Muscle of leg (tissue), 11 donors: Measurements from ENCODE around the gene TRIM14. TPM values are rescaled to one million over a fixed set of nuclear protein-coding genes. Genes with fewer than 3 reads are reported as not detected.

Experiments used
- DNase-seq: peaks from one replicate; pipeline ENCODE4 v3.0.0; 2013
- H3K27ac ChIP-seq: one replicate; pipeline ENCODE4 v1.5.1; 2013; ENCODE audit warnings: mild to moderate bottlenecking, low read length, control low read depth
- H3K27me3 ChIP-seq: one replicate; pipeline ENCODE4 v1.6.1; 2013; ENCODE audit warnings: low read length; ENCODE audit not compliant: control insufficient read depth, insufficient read depth
- H3K36me3 ChIP-seq: one replicate; pipeline ENCODE4 v1.6.1; 2013; ENCODE audit warnings: low read length; ENCODE audit not compliant: control insufficient read depth, insufficient read depth
- H3K4me1 ChIP-seq: one replicate; pipeline ENCODE4 v1.6.1; 2013; ENCODE audit warnings: low read length; ENCODE audit not compliant: control insufficient read depth, insufficient read depth
- H3K4me3 ChIP-seq: one replicate; pipeline ENCODE4 v1.5.1; 2013; ENCODE audit warnings: low read length, control low read depth
- H3K9me3 ChIP-seq: replicated peaks from 2 replicates; pipeline ENCODE4 v1.6.1; 2013; ENCODE audit warnings: low read depth, low read length; ENCODE audit not compliant: control insufficient read depth
- WGBS: methylation state at CpG from one replicate; pipeline ENCODE4 v1.1.5; 2013; ENCODE audit warnings: missing lambda C conversion rate; ENCODE audit not compliant: insufficient coverage; 5-methylcytosine and 5-hydroxymethylcytosine counted together
- polyA plus RNA-seq, 8 donors: library from polyadenylated mRNA; unstranded; fragments of 120-200 nt; gene quantifications; one replicate each; pipeline versions ENCODE4 v1.2.1 to v1.2.3, GENCODE V29; 2013; ENCODE audit warnings: inconsistent platforms in 1 of 8, low replicate concordance in 1 of 8; ENCODE audit not compliant: insufficient read length in 8 of 8, insufficient read depth in 1 of 8
- total RNA-seq: library from RNA; stranded (reverse); fragments of 120-200 nt; gene quantifications from one replicate; pipeline ENCODE4 v1.2.4, GENCODE V29; 2013

TRIM14 gene
- total and polyA plus RNA-seq, 9 donors: 0.40 to 3.4 (median 1.1) TPM

DNA sequence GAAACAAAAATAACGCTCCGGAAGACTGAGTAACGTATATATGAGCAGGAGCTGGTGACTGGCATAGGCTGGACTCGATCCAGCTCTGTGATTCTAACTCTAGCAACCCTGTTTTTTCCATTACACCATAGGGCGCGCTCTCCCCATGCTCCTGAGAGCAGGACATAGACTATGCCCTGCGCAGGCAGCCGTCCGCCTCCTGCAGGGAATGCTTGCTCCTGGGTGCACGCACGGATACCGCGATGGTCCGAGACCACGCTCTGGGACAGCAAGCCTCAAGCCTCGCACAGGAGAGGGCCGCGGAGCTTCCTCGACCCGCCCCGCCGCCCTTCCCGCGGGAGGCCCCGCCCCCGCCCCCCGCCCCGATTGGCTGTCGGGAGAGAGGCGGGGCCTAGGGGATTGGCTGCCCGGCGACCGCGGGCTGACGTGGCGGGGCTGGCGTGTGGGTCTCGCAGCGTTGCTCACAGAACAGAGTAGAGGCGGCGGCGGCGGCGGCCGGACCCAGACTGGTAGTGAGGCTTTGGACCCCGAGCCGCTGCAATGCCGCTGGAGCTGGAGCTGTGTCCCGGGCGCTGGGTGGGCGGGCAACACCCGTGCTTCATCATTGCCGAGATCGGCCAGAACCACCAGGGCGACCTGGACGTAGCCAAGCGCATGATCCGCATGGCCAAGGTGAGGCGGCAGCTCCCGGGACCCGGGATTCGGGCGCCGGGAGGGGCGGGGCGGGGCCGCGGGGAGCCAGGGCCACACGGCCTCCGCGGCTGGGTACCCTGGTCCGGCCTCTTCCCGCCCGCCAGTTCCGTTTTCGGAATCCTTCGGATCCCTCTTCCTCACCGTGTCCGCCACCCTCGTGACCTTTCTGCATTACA lies 62.5 kb downstream of the TRIM14 start, which contains the start of gene NANS:
Gene NANS (plus strand): TSS at position 464 of the 869 bp plus-strand sequence. CDS start 77 bp downstream, at position 541.
- H3K9me3 ChIP-seq: no peaks in the 10 kb centered on the region
- H3K27ac ChIP-seq: peak within 1 kb of the TSS; percentile 88
- H3K27me3 ChIP-seq: no peaks in the 10 kb centered on the region
- under 1% methylated on average over 77 of the region's 80 CpGs for WGBS
- peaks cover 5% of the 10 kb centered on the region for H3K4me1 ChIP-seq
- peak within 1 kb of the TSS; percentile 79 for H3K4me3 ChIP-seq
- DNase-seq: peak; percentile 96
- H3K36me3 ChIP-seq: peaks cover 5% of the 10 kb centered on the region

- Histone ChIP-seq H3K4me1 (peaks cover 5% of the 10 kb centered on the region), H3K36me3 (no peaks in the 10 kb centered on the region), H3K27ac (no peak overlapping the region), H3K27me3 (no peaks in the 10 kb centered on the region), H3K9me3 (no peaks in the 10 kb centered on the region), H3K4me3 (no peak overlapping the region)
- WGBS: 92% methylated on average over 4 of the region's 7 CpGs
- no peak for DNase-seq
Measured at GRCh38 chr9:98054376-98054951, 64.6 kb downstream of the TRIM14 start.

DNA sequence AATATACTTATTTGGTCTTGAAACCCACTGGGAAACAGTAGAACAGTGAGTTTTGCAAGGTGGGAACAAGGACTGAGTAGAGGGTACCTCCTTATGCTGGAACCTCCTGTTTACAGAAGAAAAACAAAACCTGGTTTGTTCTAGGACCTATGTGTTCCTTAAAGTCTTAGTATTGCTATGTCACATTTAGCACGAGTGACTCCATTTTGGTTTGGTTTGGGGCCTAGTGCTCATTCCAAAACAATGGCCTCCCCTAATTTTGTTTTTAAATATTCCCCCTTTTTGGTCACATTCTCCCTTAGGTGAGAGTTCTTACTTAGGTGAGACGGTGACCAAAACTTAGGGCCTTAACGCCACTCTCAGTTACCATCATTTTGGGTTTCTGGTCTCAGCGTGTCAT lies 68.7 kb downstream of the TRIM14 start:
- H3K36me3 ChIP-seq: no peaks in the 10 kb centered on the region
- WGBS: 93% methylated on average over 3 of the region's 4 CpGs
- no peaks in the 10 kb centered on the region for H3K4me1 ChIP-seq
- H3K9me3 ChIP-seq: no peaks in the 10 kb centered on the region
- no peak overlapping the region for H3K27ac ChIP-seq
- H3K4me3 ChIP-seq: no peak overlapping the region
- DNase-seq: no peak
- no peaks in the 10 kb centered on the region for H3K27me3 ChIP-seq

GRCh38 chr9:98049288-98050072 lies 69.5 kb downstream of the TRIM14 start:
- WGBS: 71% methylated on average over 1 of the region's 1 CpG

DNA sequence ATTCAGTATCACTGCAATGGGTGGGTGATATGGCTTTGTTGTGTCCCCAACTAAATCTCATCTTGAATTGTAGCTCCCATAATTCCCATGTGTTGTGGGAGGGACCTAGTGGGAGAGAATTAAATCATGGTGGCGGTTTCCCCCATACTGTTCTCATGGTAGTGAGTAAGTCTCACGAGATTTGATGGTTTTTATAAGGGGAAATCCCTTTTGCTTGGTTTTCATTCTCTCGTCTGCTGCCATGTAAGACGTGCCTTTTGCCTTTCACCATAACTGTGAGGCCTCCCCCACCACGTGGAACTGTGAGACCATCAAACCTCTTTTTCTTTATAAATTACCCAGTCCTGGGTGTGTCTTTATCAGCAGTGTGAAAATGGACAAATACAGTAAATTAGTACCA lies 72.0 kb downstream of the TRIM14 start:
- no peak overlapping the region for H3K4me3 ChIP-seq
- H3K9me3 ChIP-seq: no peaks in the 10 kb centered on the region
- no peaks in the 10 kb centered on the region for H3K36me3 ChIP-seq
- H3K4me1 ChIP-seq: no peaks in the 10 kb centered on the region
- no peaks in the 10 kb centered on the region for H3K27me3 ChIP-seq
- DNase-seq: no peak
- WGBS: no CpG with 5 or more reads among the region's 5 CpGs
- no peak overlapping the region for H3K27ac ChIP-seq

More at GRCh38 chr9:98049288-98050072, 69.5 kb downstream of the TRIM14 start:
- DNase-seq: no peak
- H3K36me3 ChIP-seq: no peaks in the 10 kb centered on the region
- H3K27ac ChIP-seq: no peak overlapping the region
- no peak overlapping the region for H3K4me3 ChIP-seq
- no peaks in the 10 kb centered on the region for H3K9me3 ChIP-seq
- no peaks in the 10 kb centered on the region for H3K27me3 ChIP-seq
- no peaks in the 10 kb centered on the region for H3K4me1 ChIP-seq

GRCh38 chr9:98046180-98046543 lies 72.9 kb downstream of the TRIM14 start:
- Histone ChIP-seq H3K4me1 (no peaks in the 10 kb centered on the region), H3K9me3 (no peaks in the 10 kb centered on the region), H3K27me3 (no peaks in the 10 kb centered on the region), H3K27ac (no peak overlapping the region), H3K36me3 (no peaks in the 10 kb centered on the region), H3K4me3 (no peak overlapping the region)
- WGBS: no CpG with 5 or more reads among the region's 9 CpGs
- no peak for DNase-seq

- Histone ChIP-seq H3K36me3 (no peaks in the 10 kb centered on the region), H3K4me3 (no peak overlapping the region), H3K27me3 (no peaks in the 10 kb centered on the region), H3K4me1 (no peaks in the 10 kb centered on the region), H3K27ac (no peak overlapping the region), H3K9me3 (no peaks in the 10 kb centered on the region)
- WGBS: 60% methylated on average over 4 of the region's 6 CpGs
- peak; percentile 55 for DNase-seq
Measured at GRCh38 chr9:98045234-98046179, 73.5 kb downstream of the TRIM14 start.

DNA sequence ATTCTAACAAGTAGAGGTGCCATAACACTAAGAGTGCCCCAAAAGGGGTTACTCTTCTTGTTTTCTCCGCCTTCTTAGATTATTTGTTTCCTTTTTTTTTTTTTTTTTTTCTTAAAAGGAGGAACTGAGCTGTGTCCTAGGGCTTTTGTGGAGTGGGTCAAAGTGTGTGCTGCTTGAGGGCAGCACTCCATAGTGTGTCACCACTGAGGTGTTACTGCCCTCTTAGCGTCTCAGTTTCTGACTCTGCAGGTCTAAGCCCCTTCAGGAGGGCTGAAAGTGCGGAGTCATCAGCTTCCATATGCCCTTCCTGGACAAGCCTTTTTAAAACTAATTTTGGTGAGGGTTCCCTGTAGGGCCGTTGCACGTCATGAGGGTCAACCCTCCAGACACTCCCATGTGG lies 75.1 kb downstream of the TRIM14 start:
- no CpG with 5 or more reads among the region's 5 CpGs for WGBS
- H3K36me3 ChIP-seq: no peaks in the 10 kb centered on the region
- H3K4me1 ChIP-seq: no peaks in the 10 kb centered on the region
- H3K27ac ChIP-seq: no peak overlapping the region
- no peak for DNase-seq
- H3K27me3 ChIP-seq: no peaks in the 10 kb centered on the region
- H3K9me3 ChIP-seq: no peaks in the 10 kb centered on the region
- no peak overlapping the region for H3K4me3 ChIP-seq

DNA sequence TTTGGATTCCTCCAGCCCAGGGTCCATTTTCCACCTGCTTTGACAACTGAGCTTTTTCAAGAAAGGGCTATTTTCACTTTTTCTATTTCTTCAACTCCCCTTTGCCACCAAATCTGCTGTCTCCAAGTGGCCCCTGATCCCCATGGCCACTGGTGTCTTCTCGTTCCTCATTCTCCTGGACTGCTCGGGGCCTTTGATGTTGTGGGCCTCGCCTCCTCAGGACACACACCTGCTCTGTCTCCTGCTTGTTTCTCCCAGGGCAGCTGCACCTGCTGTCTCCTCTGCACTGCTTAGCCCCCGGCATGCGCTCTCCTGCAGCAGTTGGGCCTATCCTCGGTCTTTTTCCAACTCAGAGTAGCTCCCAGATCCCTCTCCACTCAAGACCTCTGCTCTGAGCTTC lies 78.8 kb downstream of the TRIM14 start:
- 73% methylated on average over 6 of the region's 6 CpGs for WGBS

More for the DNA sequence above, 78.8 kb downstream of the TRIM14 start:
- no peaks in the 10 kb centered on the region for H3K9me3 ChIP-seq
- H3K27ac ChIP-seq: no peak overlapping the region
- no peak for DNase-seq
- H3K4me1 ChIP-seq: peaks cover 8% of the 10 kb centered on the region
- no peaks in the 10 kb centered on the region for H3K36me3 ChIP-seq
- H3K27me3 ChIP-seq: no peaks in the 10 kb centered on the region
- no peak overlapping the region for H3K4me3 ChIP-seq
